Measurements from ENCODE around the gene EPC2.

Gene EPC2

DNA sequence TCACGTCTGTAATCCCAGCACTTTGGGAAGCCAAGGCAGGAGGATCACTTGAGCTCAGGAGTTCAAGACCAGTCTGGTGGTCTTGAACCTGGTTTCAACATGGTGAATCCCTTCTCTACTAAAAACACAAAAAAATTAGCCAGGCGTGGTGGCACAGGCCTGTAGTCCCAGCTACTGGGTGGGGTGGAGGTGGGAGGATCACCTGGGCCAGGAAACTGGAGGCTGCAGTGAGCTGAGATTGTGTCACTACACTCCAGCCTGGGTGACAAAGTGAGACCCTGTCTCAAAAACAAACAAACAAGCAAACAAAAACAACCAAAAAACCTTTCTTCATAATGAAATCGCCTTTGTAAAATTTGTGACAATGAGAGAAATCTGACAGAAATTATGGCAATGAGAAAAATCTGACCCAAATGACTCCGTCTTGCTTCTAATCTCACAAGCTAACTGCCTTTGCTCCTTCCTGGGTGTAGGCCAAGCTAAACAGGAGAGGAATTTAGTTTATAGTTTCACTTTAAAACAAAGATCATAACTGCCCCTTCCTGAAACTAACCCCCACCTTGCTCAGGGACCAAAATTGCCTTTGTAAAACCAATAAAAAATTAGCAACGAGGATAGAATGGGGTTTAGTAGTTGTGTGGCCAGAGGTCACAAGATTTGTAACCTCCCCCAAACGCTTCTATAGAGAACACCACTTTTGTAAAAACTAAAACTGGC is 169.8 kb downstream of the EPC2 start:
- DNase-seq: no peak

DNA sequence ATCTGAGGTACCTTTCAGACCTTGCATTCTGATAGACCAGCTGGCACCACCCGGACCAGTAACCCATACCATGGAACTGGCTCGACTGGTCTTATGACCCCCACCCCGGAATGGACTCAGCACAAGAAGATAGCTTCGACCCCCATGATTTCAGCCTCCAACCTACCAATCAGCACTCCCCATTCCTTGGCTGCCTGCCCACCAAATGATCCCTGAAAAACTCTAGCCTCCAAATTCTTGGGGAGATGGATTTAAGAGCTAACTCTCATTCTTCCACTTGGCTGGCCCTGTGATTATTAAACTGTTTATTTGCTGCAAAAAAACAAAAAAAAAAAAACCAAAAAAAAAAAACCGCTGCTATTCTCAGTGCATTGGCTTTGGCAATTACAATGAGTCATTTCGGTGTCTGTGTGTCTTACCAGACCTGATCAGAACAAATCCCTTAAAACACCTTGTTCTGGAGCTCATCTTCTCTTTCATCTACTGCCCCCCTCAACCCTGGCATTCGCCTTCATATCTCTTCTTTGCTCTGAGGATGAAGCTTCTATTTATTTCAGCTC is 170.4 kb downstream of the EPC2 start:
- DNase-seq: no peak

DNA sequence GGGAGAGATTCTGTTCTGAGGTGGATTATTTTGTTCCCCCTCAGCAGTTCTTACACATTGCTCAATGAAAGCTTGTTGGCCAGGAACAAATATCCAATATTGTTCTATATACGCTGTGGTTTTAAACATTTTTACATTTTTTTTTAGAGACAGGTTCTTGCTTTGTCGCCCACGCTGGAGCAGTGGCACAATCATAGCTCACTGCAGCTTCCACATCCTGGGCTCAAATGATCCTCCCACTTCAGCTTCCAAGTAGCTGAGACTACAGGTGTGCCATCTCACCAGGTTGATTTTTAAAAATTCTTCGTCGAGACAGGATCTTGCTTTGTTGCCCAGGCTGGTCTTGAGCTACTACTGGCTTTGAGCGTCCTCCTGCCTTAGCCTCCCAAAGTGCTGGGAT is 171.6 kb downstream of the EPC2 start:
- no peak for DNase-seq

DNA sequence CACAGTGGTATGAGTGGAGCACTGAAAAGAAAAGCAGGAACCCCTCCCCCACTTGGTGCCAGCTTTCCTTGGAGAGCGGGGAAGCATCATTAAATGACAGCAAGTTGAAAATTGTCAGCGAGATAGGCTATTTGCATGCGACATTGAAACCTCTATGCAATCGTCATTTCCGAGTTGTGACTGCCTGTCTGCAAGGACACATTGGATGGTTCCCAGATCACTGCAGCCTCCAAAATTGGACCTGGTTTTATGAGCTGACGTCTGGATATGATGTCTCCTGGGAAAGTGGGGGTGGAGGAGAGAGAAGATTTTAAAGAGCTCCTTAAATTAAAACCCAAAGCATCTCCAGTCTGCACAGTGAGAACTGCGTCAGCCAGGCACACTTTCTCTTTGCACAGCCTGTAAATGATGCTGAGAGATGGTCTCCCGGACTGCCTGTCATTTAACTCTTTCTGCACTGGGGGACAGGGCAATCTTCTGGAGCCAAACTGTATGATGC is 172.7 kb downstream of the EPC2 start:
- no peak for DNase-seq

DNA sequence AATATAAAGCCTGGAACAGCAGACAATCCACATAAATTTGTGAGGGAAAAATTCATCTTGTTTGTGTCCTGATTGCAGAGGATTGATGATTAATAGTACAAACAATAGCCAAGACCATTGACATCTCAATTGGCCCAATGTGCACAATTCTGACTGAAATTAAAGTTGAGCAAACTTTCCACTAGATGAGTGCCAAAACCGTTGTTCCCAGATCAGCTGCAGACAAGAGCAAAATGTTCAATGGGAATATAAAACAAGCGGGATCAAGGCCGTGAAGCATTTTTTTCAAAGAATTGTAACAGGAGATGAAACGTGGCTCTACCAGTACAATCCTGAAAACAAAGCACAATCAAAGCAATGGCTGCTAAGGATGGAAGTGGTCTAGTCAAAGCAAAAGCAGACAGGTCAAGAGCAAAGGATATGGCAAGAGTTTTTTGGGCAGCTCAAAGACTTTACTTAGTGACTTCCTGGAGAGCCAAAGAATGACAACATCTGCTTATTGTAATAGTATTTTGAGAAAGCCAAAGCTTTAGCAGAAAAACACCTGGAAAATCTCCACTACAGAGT is 174.6 kb downstream of the EPC2 start:
- DNase-seq: no peak

DNA sequence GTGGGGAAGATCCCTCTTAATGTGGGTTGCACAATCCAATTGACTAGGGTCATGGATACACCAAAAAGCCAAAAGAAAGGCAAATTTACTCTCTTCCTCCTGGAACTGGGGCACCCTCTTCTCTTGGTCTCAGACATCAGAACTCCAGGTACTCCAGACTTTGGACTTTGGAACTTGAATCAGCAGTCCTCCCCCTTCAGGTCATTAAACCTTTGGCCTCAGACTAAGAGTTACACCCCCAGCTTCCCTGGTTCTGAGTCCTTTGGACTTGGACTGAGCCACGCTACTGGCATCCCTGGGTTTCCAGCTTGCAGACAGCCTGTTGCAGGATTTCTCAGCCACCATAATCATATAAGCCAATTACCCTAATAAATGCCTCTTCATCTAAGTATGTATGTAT is 179.6 kb downstream of the EPC2 start:
- no peak for DNase-seq

DNA sequence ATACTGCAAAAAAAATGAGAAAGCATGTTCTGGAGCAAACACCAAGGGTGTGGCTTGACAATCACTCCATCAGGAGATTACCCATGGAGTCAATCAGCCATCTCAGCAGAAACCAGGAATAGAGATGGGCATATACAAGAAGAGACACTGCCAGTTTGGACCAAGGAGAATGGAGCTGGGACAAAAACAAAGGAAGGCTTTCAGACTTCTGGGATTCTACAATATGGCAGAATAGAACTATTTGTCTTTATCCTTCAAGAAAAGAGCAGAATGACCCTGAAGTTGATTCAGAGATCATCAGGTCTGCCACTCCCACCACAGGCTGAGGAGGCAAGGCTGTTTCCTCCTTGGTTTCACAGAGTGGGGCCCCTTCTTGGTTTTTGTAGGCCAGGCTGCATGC is 182.2 kb downstream of the EPC2 start:
- DNase-seq: no peak

DNA sequence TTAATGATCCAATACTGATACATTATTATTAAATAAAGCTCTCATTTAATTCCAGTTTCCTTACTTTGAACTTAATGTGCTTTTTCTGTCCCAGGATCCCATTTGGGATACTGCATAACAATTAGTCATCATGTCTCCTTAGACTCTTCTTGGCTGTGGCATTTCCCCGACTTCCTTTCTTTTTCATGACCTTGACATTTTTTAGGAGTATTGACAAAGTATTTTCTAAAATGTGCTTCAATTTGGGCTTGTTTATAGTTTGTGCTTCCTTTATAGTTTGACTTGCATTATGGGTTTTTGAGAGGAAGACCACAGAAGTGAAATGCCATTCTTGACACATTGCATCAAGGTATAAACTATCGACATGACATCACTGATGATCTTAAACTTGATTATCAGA is 184.4 kb downstream of the EPC2 start:
- DNase-seq: no peak

DNA sequence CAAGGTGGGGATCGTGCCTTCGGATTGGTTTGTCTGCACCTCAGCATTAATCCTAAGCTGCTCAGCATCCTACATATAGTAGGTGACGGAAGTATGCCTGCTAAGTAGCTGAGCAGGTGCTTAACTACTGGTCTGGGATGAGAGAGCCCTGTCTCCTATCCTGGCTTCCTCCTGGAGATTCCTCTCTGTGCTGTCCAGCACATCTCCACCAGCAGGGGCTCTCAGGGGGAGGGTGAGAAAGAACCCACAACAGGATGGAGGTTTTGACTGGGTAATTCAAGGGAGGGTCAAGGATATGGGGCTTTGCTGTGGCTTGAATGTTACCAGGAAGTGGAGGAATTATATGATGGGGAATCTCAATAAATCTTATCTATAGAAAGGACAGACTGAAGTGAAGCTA is 185.1 kb downstream of the EPC2 start:
- DNase-seq: no peak

DNA sequence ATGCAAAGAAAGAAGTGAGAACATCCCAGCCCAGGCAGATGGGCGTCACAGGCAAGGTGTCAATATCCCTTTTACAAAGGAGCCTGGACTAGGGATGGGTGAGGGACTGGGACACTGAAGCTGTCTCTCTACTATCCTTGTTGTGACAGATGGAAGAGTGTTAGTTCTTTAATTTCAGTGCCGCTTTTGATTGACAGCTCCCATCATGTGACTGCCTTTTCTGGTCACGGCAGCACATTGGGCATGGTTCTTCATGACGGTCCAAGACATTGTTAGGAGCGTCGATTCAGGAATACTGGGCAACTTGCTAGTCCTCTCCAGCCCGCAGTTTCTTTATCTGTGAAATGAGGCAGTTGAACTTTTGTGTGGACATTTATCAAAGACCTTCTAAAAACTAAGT is 188.1 kb downstream of the EPC2 start:
- no peak for DNase-seq
